ENCODE results near the gene PPIF.

PPIF gene

GRCh38 chr10:79390057-79390456 lies 42.8 kb downstream of the PPIF start:
- DNase-seq, result no peak

- DNase-seq, result no peak
These were observed 43.4 kb downstream of the PPIF start for GRCh38 chr10:79390551-79391229.

GRCh38 chr10:79391231-79392019 lies 44.2 kb downstream of the PPIF start:
- DNase-seq, result no peak

- no peak for DNase-seq
These were observed 44.7 kb downstream of the PPIF start for GRCh38 chr10:79392020-79392398.

GRCh38 chr10:79392506-79393176 lies 45.4 kb downstream of the PPIF start:
- DNase-seq, result no peak

- DNase-seq, result no peak
These were observed 46.1 kb downstream of the PPIF start for GRCh38 chr10:79393221-79393923.

GRCh38 chr10:79393924-79394610 lies 46.8 kb downstream of the PPIF start:
- DNase-seq, result no peak

GRCh38 chr10:79394664-79395063 lies 47.4 kb downstream of the PPIF start:
- no peak for DNase-seq

GRCh38 chr10:79396520-79396919 lies 49.3 kb downstream of the PPIF start:
- DNase-seq, result no peak

GRCh38 chr10:79397051-79397450 lies 49.8 kb downstream of the PPIF start:
- DNase-seq, result no peak

GRCh38 chr10:79397575-79398303 lies 50.5 kb downstream of the PPIF start:
- no peak for DNase-seq

- no peak for DNase-seq
These were observed 51.4 kb downstream of the PPIF start for GRCh38 chr10:79398642-79399041.

- DNase-seq, result peak; percentile 89
These were observed 52.1 kb downstream of the PPIF start for GRCh38 chr10:79399223-79399831.

- DNase-seq, result no peak
These were observed 53.1 kb downstream of the PPIF start for GRCh38 chr10:79400146-79401004.

GRCh38 chr10:79401015-79401921 lies 54.0 kb downstream of the PPIF start:
- no peak for DNase-seq

GRCh38 chr10:79402625-79402946 lies 55.3 kb downstream of the PPIF start:
- DNase-seq, result no peak

- DNase-seq, result no peak
These were observed 55.7 kb downstream of the PPIF start for GRCh38 chr10:79402951-79403350.

- DNase-seq, result no peak
These were observed 56.4 kb downstream of the PPIF start for GRCh38 chr10:79403441-79404230.

- peak; percentile 29 for DNase-seq
These were observed 57.0 kb downstream of the PPIF start for GRCh38 chr10:79404231-79404609.
